ENCODE results near the gene GFM1.

- TF ChIP-seq CTCF (IDR thresholded peaks at IDR 0.05): no peak
- TF ChIP-seq POLR2A (IDR thresholded peaks at IDR 0.05): no peak
These were observed 93.8 kb downstream of the GFM1 start for GRCh38 chr3:158737976-158738615.
